ELF-1 (cell line): ENCODE data around the gene LRRC59.
"Not testable (repeated sequence)": the region's sequence is repeated elsewhere in the genome, so short reads cannot be mapped to it uniquely, and the experiment has no call there.

ENCODE experiments used
- DNase-seq: peaks from one replicate; pipeline ENCODE4 v3.0.0-alpha.2; 2016; ENCODE audit warnings: low read depth, low spot score

The LRRC59 gene

DNA sequence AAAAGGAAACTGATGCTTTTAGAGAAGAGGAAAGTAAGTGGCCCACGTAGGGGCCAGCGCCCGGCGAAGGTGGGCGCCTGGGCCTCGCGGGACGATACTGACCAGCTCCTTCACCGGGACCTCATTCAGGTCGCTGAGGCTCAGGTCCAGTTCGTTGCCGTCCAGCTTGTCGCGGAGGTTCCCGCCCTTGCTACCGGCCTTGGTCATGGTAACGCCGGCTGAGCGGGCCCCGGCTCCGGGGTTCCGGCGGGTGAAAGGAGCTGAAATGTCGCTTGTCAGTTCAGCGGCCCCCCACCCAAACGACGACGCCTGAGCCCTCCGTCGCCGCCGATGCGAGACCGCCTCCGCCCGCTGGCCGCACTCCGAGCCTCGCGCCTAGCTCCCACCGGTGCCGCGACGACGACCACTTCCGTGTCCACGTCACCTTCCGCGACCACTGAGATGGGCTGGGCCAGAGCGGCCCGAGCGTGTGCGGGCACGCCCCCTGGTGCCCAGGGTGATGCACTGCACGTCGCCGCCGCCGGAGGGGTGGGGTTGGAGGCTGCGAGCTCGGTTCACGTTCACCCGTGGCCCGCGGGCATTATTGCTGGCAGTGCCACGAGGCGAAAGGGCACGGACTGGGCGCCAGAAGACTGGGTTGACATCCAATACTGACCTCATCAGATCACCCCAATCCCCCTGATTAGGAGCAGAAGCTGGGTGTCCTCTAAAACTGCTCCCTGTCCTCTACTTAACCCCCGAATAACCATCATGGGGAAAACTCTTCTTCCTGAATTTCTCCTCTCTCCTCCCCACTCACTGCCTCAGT, at the start of gene LRRC59:
Gene LRRC59 (minus strand): TSS at position 413 of the 808 bp plus-strand sequence. CDS start 206 bp downstream, at position 207.
- DNase-seq: peak; percentile 90

DNA sequence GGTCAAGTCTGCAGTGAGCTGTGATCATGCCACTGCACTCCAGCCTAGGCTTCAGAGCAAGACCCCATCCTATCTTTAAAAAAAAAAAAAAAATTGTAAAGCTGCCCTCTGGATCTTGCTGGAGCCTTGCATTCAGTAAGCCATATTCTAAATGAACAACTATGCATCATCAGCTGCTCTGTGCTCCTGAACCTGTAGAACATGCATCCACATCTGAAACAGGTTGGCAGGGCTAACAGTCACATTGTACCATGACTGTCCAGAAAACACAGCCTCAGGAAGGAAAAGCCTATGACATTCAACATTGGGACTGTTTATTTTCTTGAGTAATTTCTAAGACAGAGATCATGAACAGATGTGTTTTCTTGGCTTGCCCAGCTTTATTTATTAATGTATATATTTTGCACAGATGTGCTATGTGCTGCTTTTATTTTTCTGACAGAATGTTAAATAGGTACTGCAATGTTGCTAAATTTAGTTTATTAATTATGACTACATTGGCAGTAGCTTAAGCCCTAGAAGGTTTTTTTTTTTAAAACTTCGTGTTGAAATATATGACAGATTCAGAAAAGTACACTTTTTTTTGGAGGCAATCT, 48.5 kb upstream of the LRRC59 start:
- DNase-seq: no peak

DNA sequence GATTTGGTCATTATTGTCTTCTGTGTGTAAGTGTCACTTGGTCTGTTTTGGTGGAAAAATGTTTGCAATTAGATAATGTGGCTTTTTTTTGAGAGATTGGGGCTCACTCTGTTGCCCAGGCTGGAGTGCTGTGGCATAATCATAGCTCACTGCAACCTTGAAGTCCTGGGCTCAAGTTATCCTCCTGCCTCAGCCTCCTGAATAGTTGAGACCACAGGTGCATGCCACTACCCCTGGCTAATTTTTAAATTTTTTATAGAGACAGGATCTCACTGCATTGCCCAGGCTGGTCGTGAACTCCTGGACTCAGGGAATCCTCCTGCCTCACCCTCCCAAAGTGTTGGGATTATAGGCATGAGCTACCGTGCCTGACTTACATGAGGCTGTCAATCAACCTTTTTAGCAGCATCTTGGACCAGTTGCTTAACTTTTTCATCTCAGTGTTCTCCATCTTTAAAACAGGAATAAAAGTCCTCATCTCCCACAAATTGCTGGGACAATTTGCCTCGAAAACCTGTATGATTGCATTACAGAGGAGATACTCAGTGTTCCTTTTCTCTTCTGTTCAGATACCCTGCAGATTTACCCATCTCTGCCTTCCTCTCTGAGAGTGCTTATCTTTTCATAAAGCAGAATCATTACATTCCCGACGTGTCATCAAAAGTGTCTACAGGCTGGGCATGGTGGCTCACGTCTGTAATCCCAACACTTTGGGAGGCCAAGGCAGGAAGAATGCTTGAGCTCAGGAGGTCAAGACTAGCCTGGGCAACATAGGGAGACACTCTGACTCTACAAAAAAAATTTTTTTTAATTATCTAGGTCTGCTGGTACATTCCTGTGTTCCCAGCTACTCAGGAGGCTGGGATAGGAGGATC, 47.8 kb upstream of the LRRC59 start:
- no peak for DNase-seq

DNA sequence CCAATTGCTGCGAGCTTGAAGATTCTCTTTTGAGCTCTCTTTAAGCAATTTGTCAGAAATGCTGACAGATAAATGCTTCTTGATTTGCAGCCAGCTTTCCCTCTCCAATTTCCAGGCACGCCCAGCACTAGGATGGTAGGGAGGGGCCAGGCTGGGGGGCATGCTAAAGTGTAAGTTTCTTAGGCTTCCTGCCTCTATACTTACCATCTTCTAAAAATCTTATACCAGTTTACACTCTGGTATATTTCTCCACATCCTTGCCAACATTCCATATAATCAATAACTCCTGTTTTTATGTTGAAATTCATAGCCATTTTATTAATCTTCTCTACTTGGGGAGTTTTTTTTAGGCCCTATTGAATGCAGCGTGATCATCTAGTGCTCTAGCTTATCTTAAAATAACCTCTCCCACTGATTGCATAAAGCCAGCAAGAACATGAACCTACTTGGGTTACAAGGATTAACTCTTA, 46.2 kb upstream of the LRRC59 start:
- no peak for DNase-seq

DNA sequence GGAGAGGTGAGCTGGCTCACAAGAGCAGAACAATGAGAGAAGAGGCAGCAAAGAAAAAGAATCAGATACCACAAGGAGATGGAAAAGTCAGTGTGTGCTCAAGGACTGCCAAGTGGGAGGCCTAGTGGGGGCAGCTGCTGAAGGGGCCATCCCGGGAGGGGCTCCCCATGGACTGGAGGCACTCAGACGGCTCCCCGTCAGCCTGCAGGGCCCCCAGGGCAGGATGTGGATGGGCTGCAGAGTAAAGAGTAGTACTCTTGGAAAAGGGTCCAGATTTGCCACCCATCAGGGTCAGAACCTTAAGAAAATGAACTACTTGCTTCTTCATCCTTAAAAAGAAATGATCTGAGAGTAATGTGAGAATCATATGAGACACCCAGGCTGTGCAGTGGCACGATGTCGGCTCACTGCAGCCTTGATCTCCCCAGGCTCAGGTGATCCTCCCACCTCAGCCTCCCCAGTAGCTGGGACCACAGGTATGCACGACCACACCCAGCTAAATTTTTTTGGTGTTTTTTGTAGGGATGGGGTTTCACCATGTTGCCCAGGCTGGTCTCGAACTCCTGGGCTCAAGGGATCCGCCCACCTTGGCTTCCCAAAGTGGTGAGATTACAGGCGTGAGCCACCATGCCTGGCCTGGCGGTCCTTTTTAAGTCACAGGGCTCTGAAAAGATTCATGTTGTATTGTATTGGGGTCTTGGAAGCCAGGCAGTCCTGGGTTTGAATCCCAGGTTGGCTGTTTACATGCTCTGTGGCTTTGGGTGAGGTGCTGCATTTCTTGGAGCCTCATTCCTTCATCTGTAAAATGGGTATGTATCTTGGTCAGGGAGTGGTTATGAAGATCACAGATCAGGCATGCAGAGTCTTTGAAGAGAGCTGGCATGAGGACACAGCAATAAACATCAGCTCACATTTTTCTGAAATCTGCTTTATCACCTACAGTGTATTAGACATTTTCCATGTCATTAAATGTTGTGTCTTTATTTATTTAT, 43.8 kb upstream of the LRRC59 start:
- no peak for DNase-seq

DNA sequence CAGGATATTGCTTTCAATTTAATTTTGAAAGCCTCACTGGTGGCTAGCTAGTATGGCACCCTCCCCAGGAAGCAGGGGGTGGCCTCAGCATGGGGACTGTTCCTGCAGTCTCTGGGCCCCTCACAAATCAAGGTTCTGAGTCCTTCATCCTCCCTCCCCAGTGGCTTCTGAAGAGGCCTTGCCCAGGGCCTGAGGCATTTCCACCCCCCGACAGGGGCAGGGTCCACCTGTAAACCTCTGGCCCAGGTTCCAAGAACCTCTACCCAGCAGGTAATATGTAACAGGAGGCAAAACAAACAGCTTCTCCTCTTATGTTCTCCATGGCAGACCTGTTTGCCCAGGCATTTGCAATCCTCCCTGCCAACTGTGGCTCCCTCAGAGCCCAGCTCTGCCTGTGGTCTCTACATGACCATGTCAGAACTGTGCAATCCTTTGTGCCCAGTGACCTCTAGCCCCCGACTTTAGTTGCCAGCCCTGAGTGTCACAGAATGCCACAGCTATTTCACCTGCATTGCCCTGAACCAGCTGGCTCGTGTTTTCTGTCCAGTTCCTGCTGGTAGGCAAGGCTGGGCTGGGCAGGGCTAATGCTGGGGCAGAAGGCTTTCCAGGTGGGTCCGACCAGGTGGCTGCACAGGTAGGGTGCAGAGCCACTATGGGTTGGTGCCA, 43.0 kb upstream of the LRRC59 start:
- no peak for DNase-seq

DNA sequence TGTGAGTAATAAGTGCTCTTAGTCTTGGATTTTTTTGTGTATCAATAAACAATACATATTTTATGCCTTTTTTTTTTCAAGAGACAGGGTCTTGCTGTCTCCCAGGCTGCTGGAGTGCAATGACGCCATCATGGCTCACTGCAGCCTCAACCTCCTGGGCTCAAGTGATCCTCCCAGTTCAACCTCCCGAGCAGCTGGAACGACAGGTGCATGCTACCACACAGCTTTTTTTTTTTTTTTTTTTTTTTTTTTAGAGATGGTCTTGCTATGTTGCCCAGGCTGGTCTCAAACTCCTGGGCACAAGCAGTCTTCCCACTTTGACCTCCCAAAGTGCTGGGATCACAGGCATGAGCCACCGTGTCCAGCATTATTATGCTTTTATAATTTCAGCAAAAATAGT, 41.7 kb upstream of the LRRC59 start:
- DNase-seq: no peak

DNA sequence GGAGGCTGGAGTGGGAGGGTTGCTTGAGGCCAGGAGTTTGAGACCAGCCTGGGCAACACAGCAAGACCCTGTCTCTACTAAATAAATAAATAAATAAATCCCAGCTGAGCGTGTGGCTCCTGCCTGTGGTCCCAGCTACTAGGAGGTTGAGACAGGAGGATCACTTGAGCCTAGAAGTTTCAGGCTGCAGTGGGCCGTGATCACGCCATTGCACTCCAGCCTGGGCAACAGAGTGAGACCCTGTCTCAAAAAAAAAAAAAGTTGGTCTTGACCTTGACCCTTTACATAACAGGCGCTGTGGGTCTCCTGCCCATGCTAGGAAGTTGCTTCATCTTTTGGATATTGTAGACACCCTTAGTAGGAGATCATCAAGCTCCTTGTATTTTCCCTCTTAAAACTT, 40.1 kb upstream of the LRRC59 start:
- DNase-seq: no peak

DNA sequence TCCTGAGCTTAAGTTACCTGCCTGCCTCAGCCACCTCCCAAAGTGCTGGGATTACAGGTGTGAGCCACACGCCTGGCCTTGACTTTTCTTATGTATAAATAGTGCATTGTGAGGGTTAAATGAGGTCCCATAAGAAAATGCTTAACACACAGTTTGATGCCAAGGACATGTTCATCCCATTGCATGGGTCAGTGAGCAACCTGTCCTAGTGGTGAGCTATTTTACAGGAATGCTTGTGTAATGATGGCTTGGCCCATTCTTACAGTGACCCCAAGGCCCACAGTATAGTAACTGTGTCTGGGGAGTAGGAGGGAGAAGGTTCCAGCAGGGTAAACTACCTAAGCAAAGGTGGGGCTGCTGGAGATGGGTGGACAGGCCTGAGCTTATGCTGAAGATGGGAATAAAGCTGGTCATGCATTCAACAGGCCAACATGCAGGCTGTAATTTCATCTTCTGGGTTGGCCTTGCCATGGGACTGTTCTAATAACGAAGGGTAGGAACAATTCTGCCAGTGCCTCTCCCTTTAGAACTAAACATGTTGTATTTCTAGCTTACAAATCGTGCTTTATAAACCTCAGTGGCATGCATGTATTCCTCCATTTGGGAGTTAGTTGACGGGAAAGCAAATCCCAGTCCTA, 34.9 kb upstream of the LRRC59 start:
- no peak for DNase-seq

DNA sequence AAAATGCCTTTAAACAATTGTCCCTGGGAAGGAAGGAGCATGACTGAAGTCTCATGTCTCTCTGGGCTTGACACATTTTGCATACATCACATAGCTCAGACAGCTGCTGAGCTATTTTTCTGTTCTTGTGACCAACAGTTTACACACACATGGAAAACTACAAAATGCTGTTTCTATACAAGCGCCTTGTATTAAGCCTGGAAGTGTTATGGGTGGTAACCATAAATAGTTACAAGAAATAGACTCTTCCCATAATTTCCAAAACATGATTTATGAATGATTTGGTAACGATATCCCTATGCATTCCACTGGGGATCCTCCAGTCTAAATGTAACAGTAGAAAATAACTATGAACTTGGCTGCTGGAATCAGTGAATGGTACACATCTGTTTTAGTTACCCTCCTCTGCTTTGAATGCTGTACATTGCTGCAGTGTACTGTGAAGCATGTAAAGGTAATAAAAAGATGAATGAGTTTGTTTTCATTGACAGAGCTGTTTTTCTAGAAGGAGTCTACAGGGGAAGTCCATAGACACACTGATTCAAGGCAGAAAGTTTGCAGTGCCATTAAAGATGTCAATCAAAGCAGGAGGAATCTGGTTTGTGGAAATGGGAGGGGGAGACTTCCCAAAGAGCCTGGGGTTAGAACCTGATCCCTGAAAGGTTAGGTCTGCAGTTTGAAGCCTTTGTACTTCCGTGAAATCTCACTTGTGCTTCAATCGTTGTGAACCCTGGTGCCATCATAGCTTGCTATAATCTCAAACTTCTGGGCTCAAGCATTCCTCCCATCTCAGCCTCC, 33.7 kb upstream of the LRRC59 start:
- DNase-seq: peak; percentile 87

DNA sequence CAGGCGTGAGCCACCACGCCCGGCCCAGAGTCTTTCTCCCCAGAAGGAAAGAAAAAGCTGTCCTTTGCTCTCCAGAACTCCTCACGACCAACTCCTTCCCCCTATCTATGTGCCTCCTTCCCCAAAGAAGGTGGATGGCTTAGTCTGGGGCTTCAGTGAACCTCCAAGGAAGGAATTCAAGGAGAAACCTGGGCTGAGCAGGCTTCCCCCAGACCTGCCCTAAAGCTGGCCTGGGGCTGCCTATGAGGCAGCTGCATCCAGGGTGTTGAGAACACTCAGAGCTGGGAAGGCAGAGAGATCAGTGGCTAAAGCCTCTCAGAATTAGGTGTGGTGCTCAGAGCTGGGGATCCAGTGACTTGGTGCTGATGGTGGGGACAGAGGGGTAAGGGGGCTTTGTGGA, 32.5 kb upstream of the LRRC59 start:
- DNase-seq: peak; percentile 56

DNA sequence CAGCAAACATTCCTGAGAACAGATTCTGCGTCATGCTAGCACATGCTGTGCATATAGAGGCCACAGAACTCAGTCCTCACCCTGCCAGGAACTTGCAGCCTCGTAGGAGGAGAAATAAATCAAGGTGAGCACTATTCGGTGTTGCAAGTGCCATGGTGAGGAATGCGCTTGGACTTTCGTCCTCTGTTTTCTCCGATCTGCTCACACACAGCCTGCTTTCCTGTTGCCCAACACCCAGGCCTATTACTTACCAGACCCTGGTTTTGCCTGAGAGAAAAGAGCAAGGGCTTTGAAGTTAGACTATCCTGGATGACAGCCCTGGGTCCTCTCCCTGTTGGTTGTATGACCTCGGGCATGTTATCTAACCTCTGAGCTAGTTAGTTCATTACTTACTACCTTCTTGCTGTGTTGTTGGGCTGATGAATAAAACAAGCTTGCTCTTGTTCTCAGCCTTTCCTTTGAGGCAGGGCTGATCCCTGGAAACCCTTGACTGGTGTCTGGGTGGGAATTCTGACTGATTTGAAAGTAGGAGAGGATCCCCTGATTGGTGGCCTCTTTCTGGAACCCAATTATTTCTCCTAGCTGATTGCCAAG, 31.6 kb upstream of the LRRC59 start:
- peak; percentile 80 for DNase-seq

DNA sequence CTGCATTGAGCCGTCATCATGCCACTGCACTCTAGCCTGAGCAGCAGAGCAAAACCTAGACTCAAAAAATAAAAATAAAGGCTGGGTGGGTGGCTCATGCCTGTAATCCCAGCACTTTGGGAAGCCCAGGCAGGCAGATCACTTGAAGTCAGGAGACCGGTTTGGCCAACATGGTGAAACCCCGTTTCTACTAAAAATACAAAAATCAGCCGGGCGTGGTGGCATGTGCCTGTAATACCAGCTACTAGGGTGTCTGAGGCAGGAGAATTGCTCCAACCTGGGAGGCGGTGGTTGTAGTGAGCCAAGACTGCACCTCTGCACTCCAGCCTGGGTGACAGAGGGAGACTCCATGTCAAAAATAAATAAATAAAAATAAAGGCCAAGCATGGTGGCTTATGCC, 30.8 kb upstream of the LRRC59 start:
- not testable (repeated sequence) for DNase-seq

DNA sequence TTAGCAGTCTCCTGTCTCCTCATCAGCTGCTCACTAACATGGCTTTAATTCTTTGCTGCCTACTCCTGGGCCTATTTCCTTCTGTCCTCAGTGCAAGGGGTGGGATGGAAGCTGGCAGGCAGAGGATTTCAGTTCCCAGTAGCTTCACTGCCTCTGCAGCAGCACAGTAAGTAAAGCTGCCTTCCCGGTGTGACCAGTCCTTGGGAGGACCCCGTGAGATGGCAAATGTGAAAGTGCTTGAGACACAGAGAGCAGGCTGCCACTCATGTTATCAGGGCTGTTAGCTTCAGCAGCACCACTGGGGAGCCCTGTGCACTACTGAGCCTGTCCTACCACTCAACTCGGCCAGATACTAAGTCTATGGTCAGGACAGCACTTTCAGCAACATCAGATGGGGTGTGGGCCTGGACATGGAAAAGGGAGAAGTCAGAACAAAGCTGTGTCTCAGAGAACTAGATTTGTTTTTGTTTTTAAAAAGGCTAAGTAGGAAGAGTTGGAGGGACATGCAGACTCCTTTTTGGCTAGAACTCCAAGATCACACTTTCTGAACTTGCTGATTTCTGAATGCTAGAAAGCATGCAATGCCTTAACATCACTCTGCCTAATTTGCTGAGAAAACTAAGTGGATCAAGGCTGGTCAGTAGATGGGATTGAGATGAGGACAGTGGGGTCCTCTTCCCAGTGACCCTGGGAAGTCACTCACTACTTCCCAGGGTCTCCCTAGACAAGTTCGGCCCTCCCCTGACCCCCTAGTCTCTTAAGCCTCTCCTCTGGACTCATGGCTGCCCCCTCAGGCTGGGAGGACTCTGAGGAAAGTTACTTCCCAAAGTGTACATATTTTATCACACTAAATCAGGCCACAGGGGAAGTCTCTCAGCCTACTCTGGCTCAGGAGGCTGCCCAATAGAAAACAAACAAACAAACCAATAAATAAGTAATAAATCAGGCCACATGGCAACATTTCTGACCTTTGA, 29.8 kb upstream of the LRRC59 start:
- peak; percentile 57 for DNase-seq

DNA sequence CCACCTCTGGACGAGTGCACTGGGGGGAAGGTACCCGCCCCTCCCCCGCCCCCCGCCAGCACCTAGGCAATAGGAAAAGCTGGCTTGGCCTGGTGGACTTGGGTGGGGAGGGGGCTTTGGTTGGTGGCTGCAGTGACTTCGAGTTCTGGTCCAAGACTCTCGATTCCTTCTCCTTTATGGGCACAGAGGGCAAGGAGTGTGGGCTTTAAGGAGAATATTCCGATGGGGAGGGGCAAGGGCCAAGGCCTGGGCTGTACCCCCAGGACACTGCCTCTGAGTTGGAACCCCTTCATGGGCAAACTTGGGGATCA, 29.1 kb upstream of the LRRC59 start:
- no peak for DNase-seq

DNA sequence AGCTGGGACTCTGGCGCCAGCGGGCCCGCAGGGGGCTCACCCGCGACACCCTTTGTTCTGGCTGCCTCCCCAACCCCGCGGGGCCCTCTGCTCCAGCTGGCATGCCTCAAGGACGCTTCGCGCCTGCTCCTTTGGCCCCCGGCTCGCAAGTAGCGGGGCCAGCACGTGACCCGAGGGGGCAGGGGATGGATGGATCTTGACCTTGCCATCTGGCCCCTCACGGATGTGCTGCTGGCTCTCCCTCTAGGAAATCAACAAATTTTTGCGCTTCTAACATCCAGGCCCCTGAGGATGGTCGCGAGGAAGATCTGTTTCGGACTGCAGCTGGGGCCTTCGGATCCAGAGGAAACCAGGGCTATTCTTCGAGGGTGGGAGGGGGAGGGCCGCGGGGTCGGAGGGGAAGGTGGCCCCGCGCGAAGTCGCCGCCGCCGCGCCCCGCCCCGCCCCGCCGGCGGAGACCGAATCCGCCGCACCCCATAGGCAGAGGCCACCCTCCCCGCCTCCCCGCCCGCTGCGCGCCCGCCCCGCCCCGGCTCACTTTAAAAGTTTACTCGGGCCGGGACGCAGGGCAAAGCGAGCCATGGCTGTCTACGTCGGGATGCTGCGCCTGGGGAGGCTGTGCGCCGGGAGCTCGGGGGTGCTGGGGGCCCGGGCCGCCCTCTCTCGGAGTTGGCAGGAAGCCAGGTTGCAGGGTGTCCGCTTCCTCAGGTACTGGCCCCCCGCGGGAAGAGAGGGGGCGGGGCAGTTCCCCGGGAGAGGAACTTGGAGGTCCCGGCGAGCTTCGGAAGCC, 28.6 kb upstream of the LRRC59 start, which contains the start of gene ACSF2:
Gene ACSF2 (plus strand): TSS at position 537 of the 790 bp plus-strand sequence. CDS start 44 bp downstream, at position 581.
- peak; percentile 34 for DNase-seq
